Activated CD4-positive, alpha-beta memory T cell treated with anti-CD3 and anti-CD28 coated beads for 36 hours (primary cell): ENCODE measurements around the gene TMEM215. TPM values are rescaled to one million over a fixed set of nuclear protein-coding genes. Genes with fewer than 3 reads are reported as not detected.

Experiments
- CTCF ChIA-PET: fragments of 350-600 bp; sonication (Branson Sonifier 250); formaldehyde crosslinking; loops from one replicate; lab custom pipeline; 2021; ENCODE audit warnings: antibody characterized with exemption, inconsistent platforms; lab: Charles Lee
- POLR2A ChIA-PET: fragments of 350-600 bp; sonication (Branson Sonifier 250); formaldehyde crosslinking; loops from one replicate; lab custom pipeline; 2021; ENCODE audit warnings: antibody characterized with exemption; lab: Charles Lee
- DNase-seq: peaks from one replicate; pipeline ENCODE4 v3.0.0-alpha.2; 2020
- H3K27ac Mint-ChIP-seq: one replicate; pipeline ENCODE4 v1.8.0; 2021; ENCODE audit warnings: mixed read lengths
- H3K27me3 Mint-ChIP-seq: one replicate; pipeline ENCODE4 v1.8.0; 2021; ENCODE audit warnings: mixed read lengths
- H3K36me3 Mint-ChIP-seq: one replicate; pipeline ENCODE4 v1.8.0; 2021; ENCODE audit warnings: mixed read lengths
- H3K4me1 Mint-ChIP-seq: one replicate; pipeline ENCODE4 v1.8.0; 2021; ENCODE audit warnings: low read depth, mixed read lengths
- H3K4me3 Mint-ChIP-seq: one replicate; pipeline ENCODE4 v1.8.0; 2021; ENCODE audit warnings: mild to moderate bottlenecking, mixed read lengths
- H3K9me3 Mint-ChIP-seq: one replicate; pipeline ENCODE4 v1.8.0; 2021; ENCODE audit warnings: mixed read lengths
- intact Hi-C: fragments of 100-400 bp; cut with micrococcal nuclease; formaldehyde crosslinking; loops from one replicate; pipeline ENCODE4 v1.15.1; 2023
- total RNA-seq, 2 experiments: library from RNA; stranded (reverse); gene quantifications; one replicate each; pipeline ENCODE4 v1.2.3, GENCODE V29; 2021

Gene TMEM215, protein sequence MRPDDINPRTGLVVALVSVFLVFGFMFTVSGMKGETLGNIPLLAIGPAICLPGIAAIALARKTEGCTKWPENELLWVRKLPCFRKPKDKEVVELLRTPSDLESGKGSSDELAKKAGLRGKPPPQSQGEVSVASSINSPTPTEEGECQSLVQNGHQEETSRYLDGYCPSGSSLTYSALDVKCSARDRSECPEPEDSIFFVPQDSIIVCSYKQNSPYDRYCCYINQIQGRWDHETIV
- total RNA-seq: not detected

DNA sequence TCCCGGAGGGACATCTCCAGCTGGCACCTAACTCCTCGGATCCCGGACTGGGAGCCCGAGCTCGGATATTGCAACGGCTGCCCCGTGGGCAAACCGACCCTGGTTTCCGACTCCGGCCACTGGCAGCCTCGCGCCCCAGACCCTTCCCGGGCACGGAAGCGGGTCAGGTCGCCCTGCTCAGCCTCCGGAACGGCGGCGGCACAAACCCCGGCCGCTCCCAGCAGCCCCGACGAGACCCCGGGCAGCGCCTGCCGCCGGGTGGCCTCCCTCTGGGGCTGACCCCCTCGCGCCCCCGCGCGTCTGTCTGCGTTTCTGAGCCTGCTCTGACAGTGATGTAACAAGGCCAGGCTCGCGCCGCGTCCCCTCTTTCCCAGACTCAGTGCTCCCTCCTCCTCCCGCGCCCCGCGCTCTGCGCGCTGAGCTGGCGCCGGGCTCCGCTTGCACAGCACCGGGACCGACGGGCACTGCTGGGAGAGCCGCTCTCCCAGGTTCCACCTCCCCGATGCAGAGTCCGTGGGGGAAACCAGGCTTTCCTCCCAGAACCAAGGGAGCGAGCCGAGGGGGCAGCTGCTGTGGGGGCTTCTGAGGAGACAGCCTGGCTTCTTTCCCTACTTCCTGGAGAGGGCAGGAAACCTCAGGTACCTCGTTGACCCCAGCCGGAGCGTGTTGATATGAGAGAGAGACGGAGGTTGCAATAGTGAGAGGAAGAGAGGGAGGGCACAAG lies at the start of gene TMEM215:
Gene TMEM215, plus strand, starts transcription at position 373 of the 724 bp plus-strand sequence. CDS start 644 bp downstream, outside the sequence.
- peaks cover 29% of the 10 kb centered on the region for H3K27me3 Mint-ChIP-seq
- DNase-seq: no peak
- H3K27ac Mint-ChIP-seq: no peak within 1 kb of the TSS
- no peaks in the 10 kb centered on the region for H3K4me1 Mint-ChIP-seq
- POLR2A ChIA-PET: no interaction called here
- H3K9me3 Mint-ChIP-seq: no peaks in the 10 kb centered on the region
- H3K36me3 Mint-ChIP-seq: no peaks in the 10 kb centered on the region
- CTCF ChIA-PET: no interaction called here
- intact Hi-C loops: no loop called here
- H3K4me3 Mint-ChIP-seq: no peak within 1 kb of the TSS

DNA sequence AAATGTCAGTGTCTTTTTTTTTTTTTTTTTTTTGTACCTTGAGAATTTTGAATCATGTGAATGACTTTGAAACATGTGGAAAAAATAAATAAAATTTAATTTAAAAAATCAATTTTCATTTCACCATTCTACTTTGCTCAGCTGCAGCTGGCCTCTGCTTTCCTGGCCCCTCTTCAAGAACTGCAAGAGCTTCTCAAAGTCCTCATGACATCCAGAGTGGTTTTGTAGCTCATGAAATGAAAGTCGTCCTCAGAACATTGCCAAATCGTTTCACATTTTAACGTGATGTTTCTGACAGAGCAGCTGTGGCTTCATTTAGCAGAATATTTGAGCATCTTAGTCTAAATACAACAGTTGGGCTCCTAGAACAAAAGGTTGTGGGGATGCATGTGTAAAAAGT lies 47.9 kb upstream of the TMEM215 start:
- no peaks in the 10 kb centered on the region for H3K36me3 Mint-ChIP-seq
- ChIA-PET POLR2A (no interaction called here), CTCF (no interaction called here)
- H3K9me3 Mint-ChIP-seq: no peaks in the 10 kb centered on the region
- DNase-seq: no peak
- H3K4me3 Mint-ChIP-seq: no peak overlapping the region
- intact Hi-C loops: no loop called here
- H3K4me1 Mint-ChIP-seq: no peaks in the 10 kb centered on the region
- H3K27ac Mint-ChIP-seq: no peak overlapping the region
- no peaks in the 10 kb centered on the region for H3K27me3 Mint-ChIP-seq

DNA sequence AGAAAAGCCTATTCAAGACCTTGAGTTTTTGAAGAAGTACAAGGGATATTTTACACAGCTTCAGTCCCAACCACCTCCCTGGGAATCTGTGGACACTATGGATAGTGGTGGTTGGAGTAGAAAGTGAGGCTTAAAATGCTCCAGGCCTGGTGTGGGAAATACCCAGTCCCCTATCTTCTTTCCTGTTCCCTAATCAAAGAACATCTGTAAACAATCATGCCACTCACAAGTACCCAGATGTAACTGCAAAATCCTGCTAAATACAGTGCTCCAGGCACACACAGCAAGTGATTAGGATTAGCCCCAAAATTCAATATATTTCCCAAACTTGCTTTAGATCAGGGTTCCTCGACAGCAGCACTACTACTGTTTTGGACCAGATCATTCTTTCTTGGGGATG lies 46.0 kb upstream of the TMEM215 start:
- ChIA-PET CTCF (no interaction called here), POLR2A (no interaction called here)
- H3K27ac Mint-ChIP-seq: no peak overlapping the region
- intact Hi-C loops: no loop called here
- H3K36me3 Mint-ChIP-seq: no peaks in the 10 kb centered on the region
- H3K27me3 Mint-ChIP-seq: no peaks in the 10 kb centered on the region
- H3K4me3 Mint-ChIP-seq: no peak overlapping the region
- DNase-seq: no peak
- no peaks in the 10 kb centered on the region for H3K4me1 Mint-ChIP-seq
- H3K9me3 Mint-ChIP-seq: no peaks in the 10 kb centered on the region

DNA sequence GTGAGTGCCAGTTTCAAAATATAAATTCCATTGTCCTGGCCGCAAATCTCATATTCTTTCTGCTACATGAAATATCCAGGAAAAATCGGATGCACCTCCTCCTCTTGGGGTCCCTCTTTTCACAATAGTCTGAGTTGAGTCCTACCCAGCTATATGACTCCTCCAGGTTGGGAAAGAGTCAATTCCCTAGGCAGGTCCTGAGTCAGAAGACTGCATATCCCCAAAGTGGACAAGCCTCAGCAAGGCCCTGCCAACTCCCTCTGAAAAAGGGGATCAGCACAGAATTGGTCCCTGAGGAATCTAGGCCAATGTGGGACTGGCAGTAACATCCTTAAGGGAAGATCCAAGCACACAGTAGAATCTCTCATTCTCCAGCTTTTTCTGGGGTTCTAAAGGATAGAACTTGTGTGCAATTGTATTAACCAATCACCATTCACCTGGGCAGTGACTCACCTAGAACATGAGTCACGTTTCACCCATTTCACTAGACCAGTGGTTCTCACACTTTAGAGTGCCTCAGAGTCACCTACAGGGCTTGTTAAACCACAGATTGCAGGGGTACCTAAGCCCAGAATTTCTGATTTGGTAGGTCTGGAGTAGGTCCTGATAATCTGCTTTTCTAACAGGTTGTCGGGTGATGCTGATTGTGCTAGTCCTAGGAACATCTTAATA lies 44.7 kb upstream of the TMEM215 start:
- peaks cover 3% of the 10 kb centered on the region for H3K9me3 Mint-ChIP-seq
- intact Hi-C loops: no loop called here
- no peaks in the 10 kb centered on the region for H3K4me1 Mint-ChIP-seq
- DNase-seq: no peak
- no peaks in the 10 kb centered on the region for H3K36me3 Mint-ChIP-seq
- ChIA-PET POLR2A (no interaction called here), CTCF (no interaction called here)
- no peak overlapping the region for H3K4me3 Mint-ChIP-seq
- H3K27me3 Mint-ChIP-seq: no peaks in the 10 kb centered on the region
- H3K27ac Mint-ChIP-seq: no peak overlapping the region

DNA sequence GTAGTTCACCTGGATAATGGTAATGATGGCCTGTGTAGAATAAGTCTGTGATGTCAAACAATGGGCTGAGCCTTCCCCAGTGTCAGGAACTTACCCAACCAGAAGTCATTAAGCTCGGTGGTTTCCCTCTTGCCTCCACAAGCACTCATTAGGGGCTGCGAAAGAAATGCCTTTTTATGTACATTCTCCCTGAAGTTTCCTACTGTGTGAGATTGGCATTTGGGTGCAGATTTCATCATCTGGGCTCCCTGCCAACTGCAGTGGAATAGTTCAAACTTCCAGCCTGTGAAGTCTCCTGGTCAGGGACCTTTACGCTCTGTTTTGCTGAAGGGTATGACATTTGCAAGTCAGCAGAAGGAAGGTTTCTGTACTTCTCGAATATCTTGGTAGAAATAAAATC lies 41.6 kb upstream of the TMEM215 start:
- Mint-ChIP-seq H3K36me3 (no peaks in the 10 kb centered on the region), H3K27me3 (no peaks in the 10 kb centered on the region), H3K9me3 (peaks cover 3% of the 10 kb centered on the region), H3K27ac (no peak overlapping the region), H3K4me3 (no peak overlapping the region), H3K4me1 (no peaks in the 10 kb centered on the region)
- ChIA-PET POLR2A (no interaction called here), CTCF (interaction anchor here (0.7 kb wide), 1 partner anchor 362 kb away, joined by 3 read pairs; no protein-coding TSS in a partner anchor)
- intact Hi-C loops: no loop called here
- DNase-seq: no peak

DNA sequence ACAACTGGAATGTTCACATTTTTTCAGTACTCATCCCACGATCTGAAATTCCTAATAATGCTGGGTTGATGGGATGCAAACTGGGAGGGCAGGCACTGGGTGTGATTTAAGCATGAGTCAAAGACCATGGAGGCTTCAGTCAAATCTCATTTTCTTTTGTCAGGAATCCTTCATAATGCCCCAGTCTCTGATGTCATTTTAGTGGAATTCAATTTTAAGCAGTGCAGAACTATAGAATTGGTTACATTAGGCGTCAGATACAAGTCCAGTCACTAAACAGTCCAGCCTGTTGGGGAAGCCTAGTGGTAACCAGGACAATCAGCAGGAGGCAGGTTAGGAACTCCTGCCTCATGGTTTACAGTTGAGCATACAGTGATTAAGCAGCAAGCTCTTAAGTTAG lies 41.0 kb upstream of the TMEM215 start:
- Mint-ChIP-seq H3K4me3 (no peak overlapping the region), H3K4me1 (no peaks in the 10 kb centered on the region), H3K36me3 (no peaks in the 10 kb centered on the region), H3K27ac (no peak overlapping the region), H3K9me3 (peaks cover 3% of the 10 kb centered on the region), H3K27me3 (no peaks in the 10 kb centered on the region)
- DNase-seq: no peak
- CTCF ChIA-PET: interaction anchor here (0.7 kb wide), 1 partner anchor 363 kb away, joined by 3 read pairs; no protein-coding TSS in a partner anchor
- intact Hi-C loops: no loop called here
- POLR2A ChIA-PET: no interaction called here

DNA sequence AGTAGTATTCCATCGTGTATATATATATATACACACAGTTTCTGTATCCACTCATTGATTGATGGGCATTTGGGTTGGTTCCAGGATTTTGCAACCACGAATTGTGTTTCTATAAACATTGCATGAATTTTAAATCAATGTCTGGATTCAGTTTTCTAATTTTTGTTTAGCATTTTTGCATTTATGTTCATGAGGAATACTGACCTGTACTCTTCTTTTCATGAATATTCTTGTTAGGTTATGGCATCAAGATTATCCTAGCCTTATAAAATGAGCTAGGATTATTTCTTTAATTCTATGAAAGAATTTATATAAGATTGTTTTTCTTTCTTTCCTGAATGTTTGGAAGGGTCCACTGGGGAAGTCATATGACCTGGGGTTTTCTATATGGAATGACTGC lies 35.3 kb upstream of the TMEM215 start:
- no peak overlapping the region for H3K4me3 Mint-ChIP-seq
- no peak for DNase-seq
- H3K9me3 Mint-ChIP-seq: no peaks in the 10 kb centered on the region
- H3K4me1 Mint-ChIP-seq: no peaks in the 10 kb centered on the region
- intact Hi-C loops: no loop called here
- no peaks in the 10 kb centered on the region for H3K36me3 Mint-ChIP-seq
- H3K27me3 Mint-ChIP-seq: no peaks in the 10 kb centered on the region
- CTCF ChIA-PET: no interaction called here
- no peak overlapping the region for H3K27ac Mint-ChIP-seq
- POLR2A ChIA-PET: no interaction called here

DNA sequence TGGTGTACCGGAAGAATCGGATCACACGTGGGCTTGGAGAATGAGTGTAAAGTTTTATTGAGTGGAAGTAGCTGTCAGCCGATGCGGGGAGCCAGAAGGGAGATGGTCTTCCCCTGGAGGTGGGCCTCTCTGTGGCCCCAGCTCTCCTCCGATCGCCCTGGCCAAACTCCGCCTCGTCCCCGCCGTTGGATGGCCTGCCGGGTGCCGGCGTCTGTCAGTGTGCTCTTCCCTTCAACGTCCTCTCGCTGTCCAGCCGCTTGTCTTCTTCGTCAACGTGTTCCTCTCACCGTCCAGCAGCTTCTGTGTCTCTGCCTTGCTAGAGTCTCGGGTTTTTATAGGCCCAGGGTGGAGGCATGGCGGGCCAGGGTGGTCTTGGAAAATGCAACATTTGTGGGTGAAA lies 27.6 kb upstream of the TMEM215 start:
- H3K27ac Mint-ChIP-seq: no peak overlapping the region
- DNase-seq: no peak
- H3K36me3 Mint-ChIP-seq: no peaks in the 10 kb centered on the region
- CTCF ChIA-PET: no interaction called here
- H3K27me3 Mint-ChIP-seq: peaks cover 1% of the 10 kb centered on the region
- H3K9me3 Mint-ChIP-seq: no peaks in the 10 kb centered on the region
- no peak overlapping the region for H3K4me3 Mint-ChIP-seq
- intact Hi-C loops: no loop called here
- POLR2A ChIA-PET: no interaction called here
- no peaks in the 10 kb centered on the region for H3K4me1 Mint-ChIP-seq

DNA sequence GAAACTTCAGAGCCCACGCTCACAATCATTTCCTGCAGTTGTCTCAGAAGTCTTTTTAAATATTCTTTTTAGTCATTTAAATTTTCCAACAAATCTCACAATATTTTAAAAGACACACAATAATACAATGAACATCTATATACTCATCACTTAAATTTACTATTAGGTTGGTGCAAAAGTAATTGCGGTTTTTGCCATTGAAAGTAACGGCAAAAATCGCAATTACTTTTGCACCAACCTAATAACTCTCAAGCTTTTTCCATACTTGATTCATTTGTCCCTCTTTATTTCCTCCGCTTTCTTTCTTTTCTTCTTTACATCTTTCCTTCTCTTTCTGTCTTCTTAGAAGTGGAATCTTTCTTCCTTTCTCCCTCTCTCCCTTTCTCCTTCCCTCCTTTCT lies 19.2 kb upstream of the TMEM215 start:
- intact Hi-C loops: no loop called here
- ChIA-PET CTCF (no interaction called here), POLR2A (no interaction called here)
- Mint-ChIP-seq H3K36me3 (no peaks in the 10 kb centered on the region), H3K27me3 (peaks cover 6% of the 10 kb centered on the region), H3K4me3 (no peak overlapping the region), H3K9me3 (no peaks in the 10 kb centered on the region), H3K27ac (no peak overlapping the region), H3K4me1 (no peaks in the 10 kb centered on the region)
- DNase-seq: no peak

DNA sequence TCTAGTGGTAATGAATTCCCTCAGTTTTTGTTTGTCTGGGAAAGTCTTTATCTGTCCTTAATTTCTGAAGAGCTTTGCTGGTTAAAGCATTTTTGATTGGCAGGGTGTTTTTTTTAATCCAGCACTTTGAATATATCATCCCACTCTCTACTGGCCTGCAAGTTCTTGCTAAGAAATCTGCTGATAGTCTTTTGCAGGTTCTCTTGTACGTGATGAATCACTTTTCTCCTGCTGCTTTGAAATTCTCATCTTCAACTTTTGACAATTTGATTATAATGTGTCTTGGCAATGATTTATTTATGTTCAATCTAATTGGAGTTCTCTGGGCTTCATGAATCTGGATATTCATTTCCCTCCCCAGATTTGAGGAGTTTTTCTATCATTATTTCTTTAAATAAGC lies 8.1 kb upstream of the TMEM215 start:
- CTCF ChIA-PET: no interaction called here
- Mint-ChIP-seq H3K4me3 (no peak overlapping the region), H3K4me1 (no peaks in the 10 kb centered on the region), H3K9me3 (peaks cover 13% of the 10 kb centered on the region), H3K27ac (no peak overlapping the region), H3K36me3 (no peaks in the 10 kb centered on the region), H3K27me3 (no peaks in the 10 kb centered on the region)
- no peak for DNase-seq
- intact Hi-C loops: no loop called here
- POLR2A ChIA-PET: no interaction called here

DNA sequence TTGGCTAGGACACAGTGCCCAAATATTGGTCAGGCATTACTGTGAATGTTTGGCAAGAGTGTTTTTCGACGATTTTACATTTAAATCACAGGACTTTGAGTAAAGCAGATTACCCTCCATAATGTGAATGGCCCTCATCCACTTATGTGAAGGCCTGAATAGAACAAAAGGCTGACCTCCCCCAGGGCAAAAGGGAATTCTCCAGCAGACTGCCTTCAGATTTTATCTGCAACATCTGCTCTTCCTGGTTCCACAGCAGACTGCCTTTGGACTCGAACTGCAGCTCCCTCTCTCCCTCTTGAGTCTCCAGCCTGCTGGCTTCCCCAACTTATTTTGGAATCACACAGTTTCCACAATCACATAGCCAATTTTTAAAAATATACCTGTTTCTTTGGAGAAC lies 7.1 kb upstream of the TMEM215 start:
- H3K4me3 Mint-ChIP-seq: no peak overlapping the region
- intact Hi-C loops: no loop called here

DNA sequence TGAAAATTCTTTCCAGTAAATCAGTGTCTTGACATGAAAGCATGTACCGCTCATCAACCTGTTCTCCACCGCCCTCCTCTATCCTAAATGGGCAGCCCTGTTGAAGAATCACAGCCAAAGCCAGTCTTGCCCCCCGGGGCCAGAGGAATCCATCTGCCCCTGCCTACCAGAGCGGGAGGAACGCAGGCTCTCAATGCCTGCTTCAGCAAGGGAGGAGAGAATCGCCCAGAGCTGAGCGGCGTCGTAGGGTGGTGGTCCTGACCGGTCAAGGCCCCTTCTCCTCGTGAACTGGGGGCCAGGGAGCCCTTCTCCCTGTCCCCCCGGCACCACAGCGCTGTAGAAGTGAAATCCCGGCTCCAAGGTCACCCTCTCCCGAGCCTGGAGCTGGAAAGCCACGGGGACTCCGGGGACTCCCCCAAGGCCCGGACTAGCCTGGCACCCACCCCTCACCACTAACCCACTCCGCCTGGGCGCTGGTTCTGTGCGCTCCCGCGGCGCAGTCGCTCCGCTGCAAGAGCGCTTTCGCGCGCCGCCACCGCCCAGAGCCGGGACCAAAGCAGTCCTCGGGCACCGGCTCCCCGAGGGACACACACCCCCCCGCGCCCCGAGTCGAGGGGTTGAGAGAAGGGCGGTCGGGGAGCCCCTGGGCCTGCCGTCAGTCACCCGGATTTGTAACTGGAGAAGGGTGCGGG lies 718 bp upstream of the TMEM215 start:
- POLR2A ChIA-PET: no interaction called here
- intact Hi-C loops: no loop called here

More for the DNA sequence above, 7.1 kb upstream of the TMEM215 start:
- ChIA-PET CTCF (no interaction called here), POLR2A (no interaction called here)
- H3K36me3 Mint-ChIP-seq: no peaks in the 10 kb centered on the region
- no peaks in the 10 kb centered on the region for H3K4me1 Mint-ChIP-seq
- H3K27me3 Mint-ChIP-seq: peaks cover 4% of the 10 kb centered on the region
- H3K9me3 Mint-ChIP-seq: peaks cover 13% of the 10 kb centered on the region
- H3K27ac Mint-ChIP-seq: no peak overlapping the region
- no peak for DNase-seq

More for the DNA sequence above, 718 bp upstream of the TMEM215 start:
- DNase-seq: no peak
- CTCF ChIA-PET: no interaction called here
- no peaks in the 10 kb centered on the region for H3K4me1 Mint-ChIP-seq
- no peaks in the 10 kb centered on the region for H3K9me3 Mint-ChIP-seq
- H3K27me3 Mint-ChIP-seq: peaks cover 29% of the 10 kb centered on the region
- H3K27ac Mint-ChIP-seq: no peak overlapping the region
- H3K4me3 Mint-ChIP-seq: no peak overlapping the region
- no peaks in the 10 kb centered on the region for H3K36me3 Mint-ChIP-seq
